Measurements from ENCODE around the gene MXD4.
A peak's percentile ranks its signal among the peaks of the same experiment; 100 is the strongest.

Gene MXD4, protein sequence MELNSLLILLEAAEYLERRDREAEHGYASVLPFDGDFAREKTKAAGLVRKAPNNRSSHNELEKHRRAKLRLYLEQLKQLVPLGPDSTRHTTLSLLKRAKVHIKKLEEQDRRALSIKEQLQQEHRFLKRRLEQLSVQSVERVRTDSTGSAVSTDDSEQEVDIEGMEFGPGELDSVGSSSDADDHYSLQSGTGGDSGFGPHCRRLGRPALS

DNA sequence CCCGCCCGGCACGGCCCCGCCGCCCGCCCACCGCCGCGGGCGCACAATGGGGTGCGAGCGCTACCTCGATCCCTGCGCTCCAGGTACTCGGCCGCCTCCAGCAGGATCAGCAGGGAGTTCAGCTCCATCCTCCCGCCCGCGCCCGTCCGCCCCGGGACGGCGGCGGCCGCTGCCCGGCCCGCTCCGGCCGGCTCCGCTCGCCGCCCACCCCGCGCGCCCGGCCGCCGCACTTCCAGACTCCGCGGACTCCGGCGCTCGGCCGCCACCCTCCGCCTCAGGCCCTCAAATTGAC, at the start of gene MXD4:
TSS of gene MXD4 (minus strand) at position 257 of the 292 bp plus-strand sequence. CDS start at position 128, 129 bp downstream.
- DNase-seq (ENCODE audit: low read depth), result no peak
- TF ChIP-seq, protein P1, sequence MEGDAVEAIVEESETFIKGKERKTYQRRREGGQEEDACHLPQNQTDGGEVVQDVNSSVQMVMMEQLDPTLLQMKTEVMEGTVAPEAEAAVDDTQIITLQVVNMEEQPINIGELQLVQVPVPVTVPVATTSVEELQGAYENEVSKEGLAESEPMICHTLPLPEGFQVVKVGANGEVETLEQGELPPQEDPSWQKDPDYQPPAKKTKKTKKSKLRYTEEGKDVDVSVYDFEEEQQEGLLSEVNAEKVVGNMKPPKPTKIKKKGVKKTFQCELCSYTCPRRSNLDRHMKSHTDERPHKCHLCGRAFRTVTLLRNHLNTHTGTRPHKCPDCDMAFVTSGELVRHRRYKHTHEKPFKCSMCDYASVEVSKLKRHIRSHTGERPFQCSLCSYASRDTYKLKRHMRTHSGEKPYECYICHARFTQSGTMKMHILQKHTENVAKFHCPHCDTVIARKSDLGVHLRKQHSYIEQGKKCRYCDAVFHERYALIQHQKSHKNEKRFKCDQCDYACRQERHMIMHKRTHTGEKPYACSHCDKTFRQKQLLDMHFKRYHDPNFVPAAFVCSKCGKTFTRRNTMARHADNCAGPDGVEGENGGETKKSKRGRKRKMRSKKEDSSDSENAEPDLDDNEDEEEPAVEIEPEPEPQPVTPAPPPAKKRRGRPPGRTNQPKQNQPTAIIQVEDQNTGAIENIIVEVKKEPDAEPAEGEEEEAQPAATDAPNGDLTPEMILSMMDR (conservative IDR thresholded peaks at IDR 0.05; ENCODE audit: low read depth, low read length), result no peak
- H3K4me3 ChIP-seq (ENCODE audit: low read depth, low read length), result peak within 1 kb of the TSS; percentile 91

DNA sequence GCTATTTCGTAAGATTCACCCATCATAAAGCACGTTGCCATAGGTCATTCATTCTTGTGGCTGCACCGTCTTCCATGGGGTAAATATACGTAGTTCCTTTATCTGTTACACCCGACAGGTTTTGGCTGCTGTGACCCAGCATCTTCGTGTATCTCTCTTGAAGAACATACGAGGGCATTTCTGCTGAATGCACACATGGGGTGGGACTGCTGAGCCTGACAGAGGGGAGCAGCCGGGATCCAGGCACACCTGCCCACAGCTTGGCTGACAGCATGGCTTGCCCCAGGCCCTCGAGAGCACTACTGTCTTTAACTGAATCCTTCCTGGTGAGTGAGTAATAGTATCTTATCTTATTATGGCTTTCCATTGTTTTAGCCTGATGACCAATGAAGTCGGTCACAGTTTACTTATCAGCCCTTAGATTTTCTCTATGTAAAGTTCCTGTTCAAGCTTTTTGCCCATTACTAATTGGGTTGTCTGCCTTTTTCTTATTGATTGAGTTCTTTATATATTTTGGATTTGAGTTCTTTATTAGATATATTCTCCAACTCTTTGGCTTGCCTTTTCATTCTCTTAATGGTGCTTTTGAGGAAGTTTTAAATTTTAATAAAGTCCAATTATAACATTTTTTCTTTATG, 45.0 kb upstream of the MXD4 start:
- no peak for DNase-seq (ENCODE audit: low read depth)
- H3K4me3 ChIP-seq (ENCODE audit: low read depth, low read length), result no peak overlapping the region
- TF ChIP-seq, protein P1 (conservative IDR thresholded peaks at IDR 0.05; ENCODE audit: low read depth, low read length), result no peak

DNA sequence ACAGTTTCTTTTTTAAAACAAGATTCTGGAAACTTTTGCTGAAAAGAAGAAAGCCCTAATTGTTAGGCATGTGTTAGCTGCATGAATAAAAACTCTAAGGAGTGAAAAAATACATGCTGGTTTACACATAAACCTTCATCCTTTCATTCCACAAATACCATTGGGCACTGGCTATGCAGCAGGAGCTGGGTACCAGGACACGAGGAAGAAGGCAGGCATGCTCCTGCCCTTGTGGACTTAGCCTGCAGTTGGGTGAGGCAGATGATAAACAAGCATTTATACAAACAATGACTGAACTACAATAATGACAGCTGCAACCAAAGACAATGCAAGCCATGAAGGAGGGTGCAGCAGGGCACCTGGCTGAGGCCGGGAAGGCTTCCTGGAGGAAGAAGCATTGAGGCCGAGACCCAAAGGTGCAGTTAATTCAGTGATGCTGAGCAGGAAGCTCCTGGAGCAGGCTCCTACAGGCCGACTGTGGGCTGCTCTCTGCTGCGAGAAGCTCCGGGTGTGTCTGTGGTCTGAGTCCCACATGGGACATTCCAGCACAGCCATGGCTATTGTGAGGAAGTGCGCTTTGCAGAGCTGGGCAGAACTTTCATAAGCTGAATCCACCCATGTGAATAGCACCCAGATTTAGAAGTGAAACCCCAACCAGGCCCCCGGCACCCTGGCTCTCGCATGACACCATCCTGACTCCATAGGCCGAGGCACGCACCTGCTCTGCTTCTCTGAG, 44.0 kb upstream of the MXD4 start:
- no peak for DNase-seq (ENCODE audit: low read depth)
- no peak overlapping the region for H3K4me3 ChIP-seq (ENCODE audit: low read depth, low read length)
- TF ChIP-seq, protein P1 (conservative IDR thresholded peaks at IDR 0.05; ENCODE audit: low read depth, low read length), result no peak

DNA sequence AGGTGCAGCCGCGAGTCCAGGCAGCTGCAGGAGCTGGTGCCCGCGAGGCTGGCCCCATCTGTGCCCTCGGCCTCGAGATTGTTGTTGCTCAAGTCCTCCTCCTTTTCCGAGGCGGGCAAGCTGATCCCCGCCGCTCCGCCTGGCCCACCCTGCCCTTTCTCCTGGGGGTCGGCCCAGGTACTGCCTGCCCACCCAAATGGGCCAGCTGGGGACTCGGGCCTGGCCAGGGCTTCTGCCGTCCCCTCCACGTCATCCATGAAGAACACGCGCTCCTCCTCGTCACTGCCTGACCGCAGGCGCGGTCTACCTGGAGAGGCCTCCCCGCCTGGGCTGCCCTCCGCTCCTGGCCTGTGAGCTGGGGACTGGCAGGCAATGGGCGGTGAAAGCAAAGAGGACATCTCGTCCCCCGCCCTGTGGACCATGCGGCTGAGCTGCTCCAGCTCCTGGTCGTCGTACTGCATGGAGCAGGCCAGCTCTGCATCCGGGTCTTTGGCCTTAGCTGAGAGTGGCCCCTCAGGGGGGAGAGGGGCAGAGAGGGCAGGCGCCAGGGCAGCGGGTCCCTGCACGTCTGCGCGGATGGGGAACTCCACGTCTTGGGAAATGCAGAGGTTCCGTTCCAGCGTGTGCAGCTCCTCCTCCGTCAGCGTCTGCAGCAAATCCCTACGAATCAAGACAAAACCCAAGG, 43.1 kb upstream of the MXD4 start:
- TF ChIP-seq, protein P1 (conservative IDR thresholded peaks at IDR 0.05; ENCODE audit: low read depth, low read length), result no peak
- H3K4me3 ChIP-seq (ENCODE audit: low read depth, low read length), result no peak overlapping the region
- no peak for DNase-seq (ENCODE audit: low read depth)

DNA sequence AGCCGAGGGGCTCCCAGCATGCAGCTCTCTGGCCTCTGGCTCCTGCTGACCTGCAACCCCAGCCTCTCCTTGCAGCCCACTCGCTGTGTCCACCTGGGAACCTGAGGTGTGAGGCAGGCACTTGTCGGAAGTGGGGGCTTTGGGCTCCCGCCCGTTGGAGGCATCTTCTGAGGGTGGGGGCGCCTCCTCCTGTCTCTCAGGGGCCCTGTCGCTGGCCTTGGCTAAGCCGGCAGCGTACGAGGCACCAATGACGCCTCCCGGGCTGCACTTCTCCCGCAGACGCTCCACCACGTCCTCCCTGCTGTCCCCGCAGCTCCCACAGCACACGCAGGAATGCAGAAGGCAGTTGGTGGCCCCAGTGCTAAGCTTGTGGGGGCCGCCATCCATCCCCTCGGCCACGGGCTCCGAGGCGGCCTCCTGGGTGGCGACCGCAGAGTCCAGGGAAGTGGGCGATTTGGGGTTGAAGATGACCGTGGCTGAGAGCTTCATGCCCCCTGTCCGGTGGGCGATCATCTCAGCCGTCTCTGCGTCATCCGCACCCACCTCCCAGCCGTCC, 42.5 kb upstream of the MXD4 start:
- TF ChIP-seq, protein P1 (conservative IDR thresholded peaks at IDR 0.05; ENCODE audit: low read depth, low read length), result no peak

DNA sequence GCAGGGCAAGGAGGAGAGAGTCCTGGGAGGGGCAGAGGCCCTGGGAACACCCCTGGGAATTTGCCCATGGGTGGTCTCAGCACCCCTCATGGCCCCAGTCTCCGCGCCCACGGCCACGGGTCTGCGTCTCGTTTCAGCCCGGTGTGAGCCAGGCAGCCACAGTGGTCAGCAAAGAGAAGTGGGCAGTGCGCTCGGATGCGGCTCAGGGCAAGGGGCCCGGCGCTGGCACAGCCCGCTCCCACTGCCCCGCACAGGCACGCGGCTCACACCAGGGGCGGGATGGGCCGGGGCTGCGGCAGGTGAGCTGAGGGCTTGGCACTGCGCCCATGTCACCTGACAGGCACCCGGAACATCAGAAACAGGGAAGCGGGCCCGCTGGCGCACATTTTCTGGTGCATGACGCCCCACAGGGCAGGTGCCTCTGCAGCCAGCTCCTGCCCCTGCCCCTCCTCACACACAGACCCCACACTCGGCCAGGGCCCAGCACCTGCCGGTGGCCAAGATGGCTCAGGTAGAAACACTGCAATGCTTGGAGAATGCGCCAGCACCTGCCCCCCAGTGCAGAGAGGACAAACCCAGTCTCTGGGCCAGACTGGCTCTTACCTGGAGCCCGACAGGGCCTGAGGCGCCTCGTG, 41.9 kb upstream of the MXD4 start:
- no peak overlapping the region for H3K4me3 ChIP-seq (ENCODE audit: low read depth, low read length)
- no peak for DNase-seq (ENCODE audit: low read depth)
- TF ChIP-seq, protein P1 (conservative IDR thresholded peaks at IDR 0.05; ENCODE audit: low read depth, low read length), result no peak

More for the DNA sequence above, 42.5 kb upstream of the MXD4 start:
- DNase-seq (ENCODE audit: low read depth), result no peak
- H3K4me3 ChIP-seq (ENCODE audit: low read depth, low read length), result no peak overlapping the region
